Lower leg skin (tissue), 4 donors: ENCODE measurements around the gene HHIPL1. TPM values are rescaled to one million over a fixed set of nuclear protein-coding genes. Genes with fewer than 3 reads are reported as not detected.
"Not testable (repeated sequence)": the region's sequence is repeated elsewhere in the genome, so short reads cannot be mapped to it uniquely, and the experiment has no call there.

Experiments
- DNase-seq, 2 donors: peaks; one replicate each; pipeline ENCODE4 v3.0.0-alpha.2; 2019; ENCODE audit warnings: low spot score in 2 of 2
- H3K4me3 ChIP-seq: fragments of 200-600 bp; sonication (generic); 2 replicates; pipeline ENCODE4 v1.5.1; 2017; ENCODE audit warnings: mild to moderate bottlenecking, low read depth; ENCODE audit not compliant: poor library complexity, severe bottlenecking
- CTCF ChIP-seq, 3 donors: fragments of 450-650 bp; IDR thresholded peaks; one replicate each; pipeline ENCODE4 v1.5.1; 2016; ENCODE audit warnings: antibody characterized with exemption in 3 of 3, mild to moderate bottlenecking in 3 of 3, moderate library complexity in 2 of 3
- POLR2A ChIP-seq, 2 donors: fragments of 450-650 bp; IDR thresholded peaks; one replicate each; pipeline ENCODE4 v1.6.1; 2016 to 2017; ENCODE audit warnings: antibody characterized with exemption in 2 of 2, mild to moderate bottlenecking in 1 of 2, moderate library complexity in 1 of 2
- WGBS, 2 donors: methylation state at CpG; one replicate each; pipeline ENCODE4 v1.1.5; 2018; 5-methylcytosine and 5-hydroxymethylcytosine counted together
- intact Hi-C: fragments of 100-400 bp; cut with DNase I; formaldehyde crosslinking; loops from one replicate; pipeline ENCODE4 v1.15.0; 2023; ENCODE audit warnings: low total_unique reads
- total RNA-seq, 4 donors: library from RNA; depleted of rRNA; stranded (reverse); fragments of >200 nt; gene quantifications; one replicate each; pipeline ENCODE4 v1.1.0, GENCODE V29; 2016

HHIPL1 gene
- total RNA-seq, 4 donors from 2014 or later: 0.59 to 2.4 (median 0.92) TPM

GRCh38 chr14:99633918-99634317, 11.0 kb upstream of the HHIPL1 start:
- TF ChIP-seq POLR2A (IDR thresholded peaks at IDR 0.05): no peak
- no peak for TF ChIP-seq CTCF (IDR thresholded peaks at IDR 0.05)
- WGBS, 2 donors: 64 to 79% methylated on average over 10 of the region's 10 CpGs
- no peak for DNase-seq
- intact Hi-C loops: no loop called here
- no peak overlapping the region for H3K4me3 ChIP-seq

- TF ChIP-seq CTCF (IDR thresholded peaks at IDR 0.05) (no peak), POLR2A (IDR thresholded peaks at IDR 0.05) (no peak)
- no peak for DNase-seq
- intact Hi-C loops: no loop called here
- WGBS, 2 donors: 63 to 80% methylated on average over 10 of the region's 10 CpGs
- H3K4me3 ChIP-seq: no peak overlapping the region
These were observed 10.5 kb upstream of the HHIPL1 start for GRCh38 chr14:99634443-99634842.

GRCh38 chr14:99635116-99635515, 9.8 kb upstream of the HHIPL1 start:
- TF ChIP-seq CTCF (IDR thresholded peaks at IDR 0.05): no peak
- TF ChIP-seq POLR2A (IDR thresholded peaks at IDR 0.05): no peak
- WGBS, 2 donors: 83% methylated on average over 8 of the region's 8 CpGs
- DNase-seq: no peak
- H3K4me3 ChIP-seq: no peak overlapping the region
- intact Hi-C loops: no loop called here

- intact Hi-C loops: no loop called here
- DNase-seq: no peak
- WGBS, 2 donors: 81 to 85% methylated on average over 5 of the region's 5 CpGs
- H3K4me3 ChIP-seq: no peak overlapping the region
- TF ChIP-seq CTCF (IDR thresholded peaks at IDR 0.05) (no peak), POLR2A (IDR thresholded peaks at IDR 0.05) (no peak)
These were observed 8.4 kb upstream of the HHIPL1 start for GRCh38 chr14:99636487-99636886.

GRCh38 chr14:99637624-99638023, 7.3 kb upstream of the HHIPL1 start:
- H3K4me3 ChIP-seq: no peak overlapping the region
- intact Hi-C loops: no loop called here
- TF ChIP-seq POLR2A (IDR thresholded peaks at IDR 0.05): no peak
- no peak for TF ChIP-seq CTCF (IDR thresholded peaks at IDR 0.05)
- no peak for DNase-seq
- whole genome bisulfite sequencing, 2 donors: 84 to 92% methylated on average over 7 of the region's 7 CpGs

GRCh38 chr14:99642771-99643170, 2.2 kb upstream of the HHIPL1 start:
- WGBS, 2 donors: 92 to 93% methylated on average over 5 of the region's 5 CpGs
- DNase-seq, intact Hi-C loops, H3K4me3 ChIP-seq: not testable (repeated sequence)
